Stimulated activated CD8-positive, alpha-beta memory T cell treated with anti-CD3 and anti-CD28 coated beads, Interleukin-12 subunit alpha, Interleukin-12 subunit beta, amount 100 ng/mL, for 4 hours (primary cell): Measurements from ENCODE around the gene CLN5.

Experiments used
- DNase-seq: peaks from one replicate; pipeline ENCODE4 v3.0.0-alpha.2; 2020; ENCODE audit warnings: low read depth

CLN5 gene

DNA sequence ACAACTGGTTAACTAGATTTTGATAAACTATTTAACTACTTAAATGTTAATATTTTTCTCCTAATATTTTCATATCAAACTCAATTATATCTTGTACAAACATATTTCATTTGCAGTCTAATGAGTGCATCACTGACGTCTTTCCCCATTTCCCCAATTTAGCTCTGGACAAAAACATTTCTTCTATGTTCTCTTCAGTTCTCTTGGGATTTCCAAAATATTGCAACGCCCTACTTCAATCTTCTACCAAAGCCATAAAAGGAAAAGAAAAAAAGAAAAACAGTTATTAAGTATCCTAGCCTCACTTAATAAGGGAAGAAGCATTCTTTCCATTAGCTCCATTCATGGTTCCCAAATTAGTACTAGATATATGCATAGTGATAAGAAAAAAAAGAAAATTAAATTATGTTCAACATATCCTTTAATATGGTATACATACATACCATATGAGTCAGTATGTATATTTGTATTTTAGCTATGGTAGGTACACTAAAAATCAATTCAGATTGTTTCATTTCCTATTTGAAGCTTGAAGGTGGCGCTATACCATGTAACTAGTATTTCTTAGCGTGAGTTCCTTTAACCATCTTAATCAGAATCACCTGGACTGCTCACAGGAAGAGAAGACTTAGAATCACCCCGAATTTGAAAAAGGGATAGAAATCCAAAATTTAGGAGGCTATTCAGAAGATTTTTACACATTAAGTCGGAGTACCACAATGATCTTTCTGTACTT, 25.2 kb downstream of the CLN5 start:
- DNase-seq, result no peak

DNA sequence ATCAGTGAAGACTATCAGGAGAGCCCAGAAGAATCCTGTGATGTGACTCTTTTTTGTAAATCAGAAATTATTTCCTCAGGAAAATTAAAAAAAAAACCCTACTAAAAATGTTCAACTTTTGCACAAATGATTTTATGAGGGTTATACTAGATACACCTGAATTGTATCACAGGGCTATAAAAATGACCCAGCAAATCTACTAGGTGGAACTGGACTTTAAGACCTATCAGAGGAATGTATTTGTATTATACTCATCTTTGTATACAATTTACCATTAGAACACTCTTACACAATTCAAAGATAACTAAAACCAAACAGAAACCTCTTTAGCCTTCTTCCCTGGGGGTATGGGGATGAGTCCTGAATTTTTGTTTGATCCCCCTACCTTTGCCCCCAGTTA, 27.9 kb downstream of the CLN5 start:
- DNase-seq, result no peak

DNA sequence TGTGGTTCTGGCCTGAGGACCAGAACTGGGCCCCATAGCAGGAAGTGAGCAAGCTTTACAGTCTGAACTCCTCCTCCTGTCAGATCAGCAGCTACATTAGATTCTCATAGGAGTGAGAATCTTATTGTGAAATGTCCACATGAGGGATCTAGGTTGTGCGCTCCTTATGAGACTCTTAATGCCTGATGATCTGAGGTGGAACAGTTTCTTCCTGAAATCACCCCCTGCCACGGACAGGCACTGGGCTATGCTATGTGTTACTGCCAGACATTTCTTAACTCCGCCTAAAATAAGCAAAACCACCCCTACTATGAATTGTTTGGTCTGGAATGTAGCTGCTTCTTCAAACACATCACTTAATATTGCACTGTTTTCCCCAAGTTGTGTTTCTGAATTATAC, 30.5 kb downstream of the CLN5 start:
- no peak for DNase-seq

DNA sequence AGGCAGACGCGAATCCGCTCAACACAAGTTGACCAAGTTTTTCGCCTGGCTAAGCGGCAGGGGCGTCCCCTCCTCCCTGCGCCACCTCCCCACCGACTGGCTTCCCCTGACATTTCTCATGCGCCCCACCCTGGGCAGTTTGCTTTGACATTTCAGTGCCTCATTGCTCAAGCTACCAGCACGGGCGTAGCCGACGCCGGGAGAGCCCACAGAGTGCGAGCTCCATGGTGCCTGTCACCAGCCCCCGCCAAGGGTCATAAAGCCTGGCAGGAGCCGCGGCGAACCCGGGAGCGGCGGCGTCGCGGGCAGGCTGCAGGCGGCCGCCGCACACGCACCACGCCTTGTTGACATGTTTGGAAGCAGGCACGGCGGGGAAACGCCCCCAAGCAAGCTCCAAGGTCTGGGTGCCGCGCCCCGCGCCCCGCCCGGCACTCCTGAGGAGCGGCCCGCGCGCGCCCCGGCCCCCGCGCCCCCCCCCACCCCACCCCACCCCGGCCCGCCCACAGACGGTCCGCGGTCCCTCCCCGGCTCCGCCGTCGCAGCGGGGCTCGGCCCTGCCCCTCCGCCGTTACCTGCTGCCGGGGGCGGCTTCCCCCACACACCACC, 34.5 kb downstream of the CLN5 start:
- peak; percentile 56 for DNase-seq

DNA sequence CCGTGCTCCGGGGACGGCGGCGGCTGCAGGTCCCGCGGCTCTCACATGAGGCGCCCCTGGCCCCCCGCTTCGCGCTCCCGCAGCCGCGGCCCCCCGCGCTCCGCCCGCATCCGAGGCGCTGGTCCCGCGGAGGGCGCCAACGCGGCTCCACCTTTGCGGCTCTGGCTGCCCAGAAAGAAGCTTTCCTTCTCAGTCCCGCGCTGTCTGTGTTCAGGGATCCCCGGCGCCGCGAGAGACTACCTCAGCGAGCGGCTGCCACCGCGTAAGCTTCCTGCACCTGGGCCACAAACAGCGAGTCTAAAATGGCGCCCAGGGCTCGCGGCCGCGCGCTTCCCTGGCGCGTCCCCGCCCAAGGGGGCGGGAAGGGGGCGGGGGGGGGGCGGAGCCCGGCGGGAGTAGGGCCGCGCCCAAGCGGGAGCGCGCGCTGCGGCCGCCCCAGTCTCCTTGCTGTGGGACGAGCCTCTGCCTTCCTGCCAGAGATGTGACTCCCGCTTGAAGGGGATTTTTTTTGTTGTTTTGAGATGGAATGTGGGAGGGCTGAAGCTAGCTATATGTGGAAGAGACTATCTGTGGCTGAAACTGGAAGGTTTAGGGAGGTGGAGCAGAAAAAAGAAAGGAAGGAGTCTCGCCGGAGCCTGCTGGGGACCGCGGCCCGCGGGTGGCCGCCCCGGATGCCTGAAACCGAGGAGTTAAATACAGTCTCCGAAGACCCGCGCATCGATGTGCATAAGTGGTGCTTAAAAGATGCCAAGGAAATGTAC, 35.2 kb downstream of the CLN5 start, which contains the start of gene FBXL3:
Gene FBXL3 (minus strand): TSS at position 299 of the 761 bp plus-strand sequence. CDS start 5,299 bp downstream, outside the sequence.
- DNase-seq, result peak; percentile 71

DNA sequence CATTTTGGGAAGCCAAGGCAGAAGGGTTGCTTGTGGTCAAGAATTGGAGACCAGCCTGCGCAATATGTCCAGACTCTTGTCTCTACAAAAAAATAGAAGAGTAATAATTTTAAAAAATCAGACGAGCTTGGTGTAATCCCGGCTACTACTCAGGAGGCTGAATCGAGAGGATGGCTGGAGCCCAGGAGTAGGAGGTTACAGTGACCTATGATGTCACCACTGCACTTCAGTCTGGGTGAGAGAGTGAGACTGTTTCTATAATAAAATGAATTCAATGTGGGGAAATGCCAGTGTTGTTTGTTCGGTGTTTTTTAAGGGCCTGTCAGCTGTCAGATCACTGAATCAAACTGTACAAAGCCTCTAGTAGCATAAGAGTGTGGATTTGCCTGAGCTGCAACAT, 36.3 kb downstream of the CLN5 start:
- no peak for DNase-seq

DNA sequence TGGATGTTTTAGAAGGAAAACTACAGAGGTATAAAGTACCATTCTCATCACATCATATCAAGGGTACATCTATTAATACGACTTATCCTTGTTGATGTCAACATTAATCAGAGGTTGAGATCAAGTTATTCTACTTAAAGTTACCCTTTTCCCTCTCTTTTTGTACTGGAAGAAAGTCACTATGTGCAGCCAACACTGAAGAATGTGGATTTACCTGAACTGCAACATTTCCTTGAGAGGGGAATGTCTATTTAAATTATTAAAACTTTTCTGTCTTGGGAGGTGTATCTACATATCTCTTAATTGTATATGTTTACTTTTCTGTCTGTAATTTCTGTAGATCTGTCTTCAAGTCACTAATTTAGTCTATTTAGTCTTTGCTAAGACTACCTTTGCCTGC, 37.6 kb downstream of the CLN5 start:
- DNase-seq, result no peak

DNA sequence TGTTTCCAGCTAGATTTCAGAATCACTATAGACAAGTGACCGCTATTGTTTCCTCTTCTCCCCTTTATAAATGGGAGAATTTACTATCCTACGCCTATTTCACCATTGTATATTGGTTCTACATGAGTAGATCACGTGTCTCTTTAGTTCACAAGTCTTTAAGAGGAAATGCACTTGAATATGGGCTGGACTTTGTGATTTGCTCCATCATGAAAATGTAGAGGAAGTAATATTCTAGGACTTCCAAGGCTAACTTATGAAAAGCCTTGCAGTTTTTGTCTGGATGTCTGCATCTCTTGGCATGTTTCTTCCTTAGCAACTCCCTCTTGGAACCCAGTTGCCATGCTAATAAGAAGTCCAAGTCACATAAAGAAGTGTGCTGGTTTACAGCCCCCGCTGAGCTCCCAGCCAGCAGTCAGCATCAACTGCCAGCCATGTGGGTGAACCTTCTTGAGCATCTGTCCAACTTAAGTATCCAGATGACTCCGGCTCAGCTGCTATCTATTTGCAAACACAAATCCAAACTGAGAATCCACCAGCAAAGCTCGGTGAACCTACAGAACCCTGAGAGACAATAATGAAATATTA, 39.9 kb downstream of the CLN5 start:
- DNase-seq, result no peak

DNA sequence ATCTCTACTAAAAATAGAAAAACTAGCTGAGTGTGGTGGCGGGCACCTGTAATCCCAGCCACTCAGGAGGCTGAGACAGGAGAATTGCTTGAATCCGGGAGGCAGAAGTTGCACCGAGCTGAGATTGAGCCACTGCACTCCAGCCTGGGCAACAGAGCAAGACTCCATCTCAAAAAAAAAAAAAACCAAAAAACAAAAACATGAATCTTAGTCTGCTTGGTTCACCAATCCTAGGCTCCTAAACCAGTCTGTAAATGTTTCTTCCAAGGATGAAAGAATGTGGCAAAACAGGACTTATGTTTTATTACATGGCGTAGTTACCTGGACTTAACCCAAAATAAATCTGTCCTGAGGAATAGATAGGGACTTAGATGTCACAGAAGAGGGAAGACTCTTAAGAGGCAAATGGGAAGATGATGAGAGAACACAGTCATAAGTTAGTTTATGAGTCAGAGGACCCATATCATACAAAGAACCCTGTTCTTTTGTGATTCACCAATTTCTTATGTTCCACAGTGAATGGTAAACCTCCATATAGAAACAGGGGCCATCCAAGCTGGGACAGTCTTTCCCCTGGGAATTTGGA, 41.9 kb downstream of the CLN5 start:
- no peak for DNase-seq

DNA sequence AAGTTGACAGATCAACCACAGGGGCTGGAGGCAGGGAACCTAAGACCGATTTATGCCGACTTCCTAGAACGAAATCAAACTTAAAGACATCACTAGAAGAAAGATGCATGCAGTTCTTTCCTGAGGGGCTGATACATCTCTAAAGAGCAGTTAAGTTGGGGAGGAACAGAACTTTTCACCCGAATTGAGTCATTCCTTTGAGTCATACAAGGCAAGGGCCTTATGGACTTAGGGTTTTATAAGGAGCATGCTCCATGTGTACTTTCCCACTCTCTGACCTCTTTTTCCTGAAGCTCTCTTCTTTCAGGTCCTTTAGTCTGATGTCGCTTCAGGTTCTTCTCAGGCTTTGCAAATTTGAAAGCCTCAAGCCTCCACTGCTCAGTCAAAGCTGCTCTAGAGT, 43.0 kb downstream of the CLN5 start:
- DNase-seq, result no peak

DNA sequence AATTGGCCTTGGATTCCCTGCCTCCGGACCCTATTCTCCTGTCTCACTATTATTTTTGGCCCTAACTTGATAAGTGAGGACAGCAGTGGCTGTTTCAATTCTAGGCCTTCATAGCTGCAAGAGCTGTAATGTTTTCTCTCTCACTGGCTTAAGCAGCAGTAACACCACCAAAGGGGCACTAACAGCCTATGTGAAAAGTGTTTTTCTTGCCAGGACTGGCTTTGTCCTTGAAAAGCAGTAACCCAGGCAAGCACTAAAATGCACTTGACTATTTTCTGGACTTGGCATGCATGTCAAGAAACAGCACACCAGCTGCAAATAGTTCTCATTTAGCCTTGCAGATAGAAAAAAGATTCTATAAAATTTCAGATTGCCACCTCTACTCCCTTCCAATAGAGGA, 44.4 kb downstream of the CLN5 start:
- no peak for DNase-seq

DNA sequence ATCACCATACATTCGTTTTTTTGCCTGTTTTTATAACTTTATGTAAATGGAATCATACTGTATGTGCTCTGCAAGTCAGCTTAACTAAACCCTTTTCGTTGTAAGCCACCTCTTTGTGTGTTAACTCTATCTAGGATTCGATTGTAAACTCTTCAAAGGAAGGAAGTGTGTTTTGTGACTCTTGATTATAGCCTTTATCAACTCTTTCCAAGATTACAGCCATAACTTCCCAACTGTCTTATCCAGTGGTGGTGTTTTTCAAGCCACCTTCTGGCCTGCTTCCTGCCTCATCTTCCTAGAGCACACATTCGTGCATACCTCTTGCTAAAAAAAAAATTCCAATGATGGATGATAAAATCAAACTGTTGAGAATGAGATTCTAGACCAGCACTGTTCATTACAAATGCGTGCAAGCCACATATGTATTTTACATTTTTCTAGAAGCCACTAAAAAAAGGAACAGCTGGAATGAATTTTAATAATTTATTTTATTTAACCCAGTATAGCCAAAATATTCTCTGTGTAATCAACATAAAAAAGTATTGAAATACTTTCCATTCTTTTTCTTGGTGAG, 47.1 kb downstream of the CLN5 start:
- no peak for DNase-seq

DNA sequence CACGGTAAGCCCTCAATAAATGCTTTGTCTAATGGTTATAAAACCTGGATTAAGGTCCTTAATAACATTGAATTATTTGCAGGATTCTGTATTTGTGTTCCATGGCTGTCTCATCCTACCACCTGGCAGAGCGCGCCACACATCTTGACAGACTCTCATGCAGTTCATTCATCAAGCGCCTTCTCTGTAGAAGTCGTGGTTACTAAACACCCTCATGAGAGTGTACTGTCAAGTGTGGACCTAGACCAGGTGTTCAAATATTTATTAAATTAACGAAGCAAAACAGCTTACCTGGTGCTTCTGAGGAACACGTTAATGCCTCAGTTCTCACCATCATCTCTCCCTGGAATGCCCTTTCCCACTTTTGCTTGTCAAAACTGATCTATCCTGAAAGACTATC, 48.2 kb downstream of the CLN5 start:
- no peak for DNase-seq

DNA sequence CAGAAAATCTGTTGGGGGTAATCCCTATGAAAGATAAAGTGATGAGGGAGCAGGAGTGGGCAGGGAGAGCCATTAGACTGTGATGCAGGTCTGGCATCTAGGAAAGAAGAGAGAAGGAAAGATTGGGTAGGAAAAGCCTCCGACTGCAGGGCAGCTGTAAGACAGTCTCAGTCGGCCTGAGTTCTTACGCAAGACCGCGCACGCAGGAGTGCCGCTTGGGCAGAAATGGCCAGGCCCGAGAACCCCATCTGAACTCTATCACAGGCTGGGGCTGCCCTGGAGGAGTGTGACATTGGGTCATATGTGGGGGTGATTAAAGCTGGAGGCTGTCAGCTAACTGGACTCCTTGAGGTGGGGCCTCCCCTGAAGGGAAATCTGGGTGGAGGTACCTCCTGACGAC, 49.0 kb downstream of the CLN5 start:
- DNase-seq, result no peak

DNA sequence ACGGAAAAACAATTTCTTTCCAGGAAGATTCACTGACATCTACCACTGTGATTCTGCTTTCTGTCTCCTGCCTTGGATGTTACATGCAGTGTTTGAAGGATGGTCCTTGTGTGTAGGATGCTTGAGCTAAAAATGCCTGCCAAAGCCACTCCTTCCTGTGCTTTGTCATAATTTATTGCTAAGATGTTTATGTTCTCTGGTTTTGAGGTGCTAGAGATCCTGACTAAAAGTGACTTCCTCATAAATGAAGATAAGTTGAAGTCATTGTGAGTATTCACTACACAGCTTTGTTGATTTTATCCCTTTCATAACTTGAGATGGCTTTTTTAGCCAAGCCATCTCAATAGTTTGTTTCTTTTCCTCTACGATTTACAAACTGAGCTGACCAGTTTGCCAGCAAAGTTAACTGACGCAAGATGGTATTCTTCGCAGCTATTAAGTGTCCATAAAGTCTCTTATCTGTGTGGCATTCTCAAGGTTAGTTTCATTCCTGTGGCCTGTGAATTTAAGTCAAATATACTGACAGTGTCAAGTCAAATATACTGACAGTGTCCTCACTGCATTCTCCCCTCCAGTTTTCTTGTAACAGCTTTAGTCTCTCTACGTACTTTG, 50.8 kb downstream of the CLN5 start:
- no peak for DNase-seq

DNA sequence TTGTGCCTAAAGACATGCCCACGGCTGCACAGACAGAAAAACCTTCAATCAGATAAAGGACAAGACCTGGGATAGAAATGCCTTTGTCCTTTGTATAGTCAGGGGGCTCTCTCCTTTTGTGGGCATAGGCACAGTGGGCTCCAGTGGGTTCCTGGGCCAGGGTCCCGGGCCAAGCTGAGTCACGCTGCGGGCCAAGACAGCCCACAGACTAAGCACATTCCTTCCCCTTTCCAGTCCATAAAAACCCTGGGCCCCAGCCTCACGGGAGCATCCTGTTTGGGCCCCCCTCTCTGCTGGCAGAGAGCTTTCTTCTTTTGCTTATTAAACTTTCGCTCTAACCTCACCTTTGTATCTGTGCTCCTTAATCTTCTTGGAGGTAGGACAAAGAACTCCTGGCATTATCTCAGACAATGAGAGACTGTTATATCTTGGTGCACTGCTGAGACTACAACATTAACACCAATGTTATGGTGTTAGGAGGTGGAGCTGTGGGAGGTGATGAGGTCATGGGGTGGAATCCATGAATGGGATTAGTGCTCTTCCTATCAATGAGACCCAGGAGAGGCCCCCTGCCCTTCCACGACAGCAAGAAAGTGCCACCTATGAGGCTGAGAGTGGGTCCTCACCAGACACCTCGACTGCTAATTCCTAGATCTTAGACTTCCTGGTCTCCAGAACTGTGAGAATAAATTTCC, 55.9 kb downstream of the CLN5 start:
- DNase-seq, result no peak

DNA sequence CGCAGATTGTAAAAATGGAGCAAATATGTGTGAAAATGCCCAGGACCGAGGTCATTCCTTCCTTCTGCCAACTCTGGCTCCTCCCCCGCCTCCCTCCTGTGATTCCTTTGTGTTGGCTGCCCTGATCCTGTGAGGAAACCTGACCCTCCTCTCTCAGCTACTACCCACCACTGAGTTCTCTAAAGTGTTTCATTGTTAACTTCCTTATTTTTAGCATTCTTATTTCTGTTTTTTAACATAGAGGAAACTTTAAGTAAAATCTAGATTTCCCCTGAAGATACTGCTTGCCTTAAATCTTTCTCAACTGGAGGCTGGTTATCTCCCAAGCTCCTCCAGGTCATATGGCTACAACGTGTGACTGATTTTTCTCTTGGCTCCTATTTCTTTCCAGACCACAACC, 56.8 kb downstream of the CLN5 start:
- no peak for DNase-seq

DNA sequence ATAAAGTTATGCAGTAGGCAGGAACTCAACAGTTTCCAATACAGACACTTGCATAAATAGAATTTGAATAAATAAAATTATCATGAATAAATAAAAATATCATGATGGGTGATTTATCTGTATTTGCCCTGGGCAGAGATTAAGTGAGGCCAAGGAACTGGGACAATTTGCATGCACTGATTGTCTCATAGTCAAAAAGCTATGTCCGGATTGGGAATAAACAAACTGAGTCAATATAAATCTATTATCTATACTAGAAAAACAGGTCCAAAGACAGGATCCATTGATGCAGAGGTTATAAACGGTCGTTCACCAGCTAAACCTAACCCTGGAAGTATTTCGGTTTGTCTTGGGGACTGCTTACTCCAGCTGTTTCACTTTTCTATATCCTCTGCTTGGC, 61.3 kb downstream of the CLN5 start:
- no peak for DNase-seq
